Subcutaneous adipose tissue (tissue), 4 donors: ENCODE measurements around the gene HOXA10. TPM values are rescaled to one million over a fixed set of nuclear protein-coding genes. Genes with fewer than 3 reads are reported as not detected.

Experiments used
- CTCF ChIP-seq: fragments of 450-650 bp; IDR thresholded peaks from one replicate; pipeline ENCODE4 v1.5.1; 2016; ENCODE audit warnings: low read depth, mild to moderate bottlenecking, control low read depth, antibody characterized with exemption, moderate library complexity
- total RNA-seq, 4 donors: library from RNA; depleted of rRNA; stranded (reverse); fragments of >200 nt; gene quantifications; one replicate each; pipeline ENCODE4 v1.1.0, GENCODE V29; 2016

HOXA10 gene
- total RNA-seq: 10 to 100 TPM; 17.3 to 22.6 (median 20.9) TPM

- no peak for TF ChIP-seq CTCF
These were observed at the start of gene HOXA10 for GRCh38 chr7:27173956-27174873. Gene HOXA10 (minus strand): TSS chr7:27174320. CDS start chr7:27174306, 14 bp downstream.

- no peak for TF ChIP-seq CTCF
These were observed 47.2 kb upstream of the HOXA10 start for GRCh38 chr7:27221201-27221797.

- TF ChIP-seq CTCF: no peak
These were observed 46.4 kb upstream of the HOXA10 start for GRCh38 chr7:27220440-27220955.

- TF ChIP-seq CTCF: no peak
These were observed 45.7 kb upstream of the HOXA10 start for GRCh38 chr7:27219821-27220220.

GRCh38 chr7:27217951-27218350 lies 43.8 kb upstream of the HOXA10 start:
- no peak for TF ChIP-seq CTCF

- no peak for TF ChIP-seq CTCF
These were observed 41.2 kb upstream of the HOXA10 start for GRCh38 chr7:27215356-27215755.

- no peak for TF ChIP-seq CTCF
These were observed 40.3 kb upstream of the HOXA10 start for GRCh38 chr7:27214239-27214950.
